SK-N-SH (cell line): ENCODE measurements around the gene SLC2A2. TPM values are rescaled to one million over a fixed set of nuclear protein-coding genes. Genes with fewer than 3 reads are reported as not detected.
A peak's percentile ranks its signal among the peaks of the same experiment; 100 is the strongest.

Experiments
- CTCF ChIA-PET: fragments of 300-600, 350-600 bp; formaldehyde crosslinking; extraction: SDS; loops from one replicate; lab custom pipeline; 2021; lab: Yijun Ruan, JAX
- POLR2A ChIA-PET: fragments of 350-600 bp; sonication (Branson Sonifier 250); formaldehyde crosslinking; extraction: SDS; loops from one replicate; lab custom pipeline; 2020; ENCODE audit warnings: antibody characterized with exemption, inconsistent platforms; lab: Yijun Ruan, JAX
- DNase-seq: peaks from one replicate; pipeline ENCODE4 v3.0.0; 2012
- H2AFZ ChIP-seq: fragments of 200-600 bp; sonication (generic); 2 replicates; pipeline ENCODE4 v1.8.1; 2016; ENCODE audit warnings: antibody characterized with exemption, mild to moderate bottlenecking, low read depth
- H3F3A ChIP-seq: fragments of 200-600 bp; sonication (generic); replicated peaks from 2 replicates; pipeline ENCODE3; 2016; ENCODE audit warnings: antibody characterized with exemption, mild to moderate bottlenecking; ENCODE audit not compliant: insufficient read depth
- H3K27ac ChIP-seq, 2 experiments: fragments of 200-500 bp in 1 of 2; fragments of 200-600 bp in 1 of 2; sonication (Bioruptor generic) in 1 of 2; sonication (generic), shearing (Covaris generic) in 1 of 2; 2 replicates each; pipeline versions ENCODE4 v1.5.1 to v1.6.1; 2014 to 2016; ENCODE audit warnings: low read depth in 2 of 2, inconsistent platforms in 1 of 2, low read length in 1 of 2, mild to moderate bottlenecking in 1 of 2, mixed read lengths in 1 of 2
- H3K27me3 ChIP-seq: fragments of 200-600 bp; sonication (generic), shearing (Covaris generic); 2 replicates; pipeline ENCODE4 v1.6.1; 2016; ENCODE audit warnings: mixed run types; ENCODE audit not compliant: insufficient read depth
- H3K36me3 ChIP-seq, 2 experiments: fragments of 200-500 bp in 1 of 2; fragments of 200-600 bp in 1 of 2; sonication (Bioruptor generic) in 1 of 2; sonication (generic) in 1 of 2; replicated peaks in 1 of 2; 2 replicates each; pipeline versions ENCODE3 to v1.5.1; 2014 to 2016; ENCODE audit warnings: low read length in 1 of 2, mild to moderate bottlenecking in 1 of 2; ENCODE audit not compliant: insufficient read depth in 2 of 2, control insufficient read depth in 1 of 2
- H3K4me1 ChIP-seq, 2 experiments: fragments of 200-500 bp in 1 of 2; fragments of 200-600 bp in 1 of 2; sonication (Bioruptor generic) in 1 of 2; sonication (generic), shearing (Covaris generic) in 1 of 2; 2 replicates each; pipeline versions ENCODE4 v1.5.1 to v1.6.1; 2014 to 2016; ENCODE audit warnings: low read depth in 1 of 2, low read length in 1 of 2, mixed run types in 1 of 2; ENCODE audit not compliant: insufficient read depth in 2 of 2, control insufficient read depth in 1 of 2
- H3K4me2 ChIP-seq: fragments of 200-600 bp; sonication (generic), shearing (Covaris generic); 2 replicates; pipeline ENCODE4 v1.6.1; 2017; ENCODE audit warnings: mixed run types
- H3K4me3 ChIP-seq, 2 experiments: fragments of 200-500 bp in 1 of 2; fragments of 200-600 bp in 1 of 2; sonication (Bioruptor generic) in 1 of 2; sonication (generic), shearing (Covaris generic) in 1 of 2; 2 replicates each; pipeline versions ENCODE4 v1.5.1 to v1.8.1; 2014 to 2016; ENCODE audit warnings: low read depth in 2 of 2, inconsistent platforms in 1 of 2, low read length in 1 of 2, mild to moderate bottlenecking in 1 of 2, mixed read lengths in 1 of 2, moderate library complexity in 1 of 2
- H3K79me2 ChIP-seq: fragments of 200-600 bp; sonication (generic); 2 replicates; pipeline ENCODE4 v1.8.1; 2017; ENCODE audit warnings: mild to moderate bottlenecking; ENCODE audit not compliant: insufficient read depth
- H3K9ac ChIP-seq: fragments of 200-600 bp; sonication (generic); 2 replicates; pipeline ENCODE4 v1.6.1; 2017; ENCODE audit warnings: mixed run types
- H3K9me2 ChIP-seq: fragments of 200-600 bp; sonication (generic); 2 replicates; pipeline ENCODE4 v1.6.1; 2017; ENCODE audit warnings: mixed run types
- H3K9me3 ChIP-seq: fragments of 200-600 bp; sonication (generic); 2 replicates; pipeline ENCODE4 v1.6.1; 2017; ENCODE audit warnings: mixed run types, mild to moderate bottlenecking, moderate library complexity
- H4K20me1 ChIP-seq: fragments of 200-600 bp; sonication (generic); 2 replicates; pipeline ENCODE4 v1.6.1; 2017; ENCODE audit warnings: mild to moderate bottlenecking, mixed run types; ENCODE audit not compliant: insufficient read depth
- CHD2 ChIP-seq: fragments of 150-350 bp; IDR thresholded peaks from 2 replicates; pipeline ENCODE4 v1.6.1; 2018; ENCODE audit warnings: low read length; ENCODE audit not compliant: partially characterized antibody
- EP300 ChIP-seq, 2 experiments: IDR thresholded peaks; 2 replicates each; pipeline versions ENCODE4 v1.4.0 to v1.6.1; 2012; ENCODE audit warnings: borderline replicate concordance in 1 of 2, low read depth in 1 of 2, low read length in 1 of 2
- EZH2phosphoT487 ChIP-seq: fragments of 200-600 bp; sonication (generic); IDR thresholded peaks from 2 replicates; pipeline ENCODE4 v1.6.1; 2017; ENCODE audit warnings: low read depth, mixed run types, mild to moderate bottlenecking, antibody characterized with exemption, moderate library complexity, borderline replicate concordance
- FOXM1 ChIP-seq: IDR thresholded peaks from 2 replicates; pipeline ENCODE4 v1.4.0; 2012; ENCODE audit warnings: low read depth, mild to moderate bottlenecking
- GATA2 ChIP-seq: sonication (generic); formaldehyde crosslinking; IDR thresholded peaks from 2 replicates; pipeline ENCODE4 v1.5.0; 2020; ENCODE audit warnings: mild to moderate bottlenecking, missing genetic modification reagents
- JUND ChIP-seq: IDR thresholded peaks from 2 replicates; pipeline ENCODE4 v1.4.0; 2012
- NFIC ChIP-seq: IDR thresholded peaks from 2 replicates; pipeline ENCODE4 v1.4.0; 2012; ENCODE audit warnings: borderline replicate concordance
- POLR2AphosphoS5 ChIP-seq: IDR thresholded peaks from 2 replicates; pipeline ENCODE4 v1.6.1; 2012; ENCODE audit warnings: low read depth, low read length
- RXRA ChIP-seq: IDR thresholded peaks from 2 replicates; pipeline ENCODE4 v1.4.0; 2012; ENCODE audit warnings: low read depth, mild to moderate bottlenecking, borderline replicate concordance
- SIN3A ChIP-seq: IDR thresholded peaks from 2 replicates; pipeline ENCODE4 v1.6.1; 2012; ENCODE audit warnings: low read depth, mild to moderate bottlenecking, low read length, moderate library complexity, borderline replicate concordance
- TCF12 ChIP-seq: IDR thresholded peaks from 2 replicates; pipeline ENCODE4 v1.4.0; 2012
- TEAD4 ChIP-seq: IDR thresholded peaks from 2 replicates; pipeline ENCODE4 v1.4.0; 2012; ENCODE audit warnings: mild to moderate bottlenecking, borderline replicate concordance; ENCODE audit not compliant: insufficient read depth
- WGBS: methylation state at CpG from one replicate; pipeline ENCODE4 v1.1.6; 2017; ENCODE audit warnings: low lambda C conversion rate; 5-methylcytosine and 5-hydroxymethylcytosine counted together
- polyA plus RNA-seq, 3 experiments: library from polyadenylated mRNA; depleted of rRNA; stranded (reverse); fragments of >200 nt; gene quantifications; 2 replicates each; pipeline ENCODE4 v1.2.3, GENCODE V29; 2012
- TF ChIP-seq, protein P1 (sequence below): IDR thresholded peaks from 2 replicates; pipeline ENCODE4 v1.6.1; 2012; ENCODE audit warnings: mild to moderate bottlenecking, low read depth, low read length, moderate library complexity
- TF ChIP-seq, protein P2 (sequence below): fragments of 200-600 bp; sonication (generic); IDR thresholded peaks from 2 replicates; pipeline ENCODE4 v1.6.1; 2017; ENCODE audit warnings: antibody characterized with exemption, mild to moderate bottlenecking, moderate library complexity

SLC2A2 gene
- polyA plus RNA-seq, 1 of the 3 experiments (the other 2 are of a cell fraction): 0.59 TPM

DNA sequence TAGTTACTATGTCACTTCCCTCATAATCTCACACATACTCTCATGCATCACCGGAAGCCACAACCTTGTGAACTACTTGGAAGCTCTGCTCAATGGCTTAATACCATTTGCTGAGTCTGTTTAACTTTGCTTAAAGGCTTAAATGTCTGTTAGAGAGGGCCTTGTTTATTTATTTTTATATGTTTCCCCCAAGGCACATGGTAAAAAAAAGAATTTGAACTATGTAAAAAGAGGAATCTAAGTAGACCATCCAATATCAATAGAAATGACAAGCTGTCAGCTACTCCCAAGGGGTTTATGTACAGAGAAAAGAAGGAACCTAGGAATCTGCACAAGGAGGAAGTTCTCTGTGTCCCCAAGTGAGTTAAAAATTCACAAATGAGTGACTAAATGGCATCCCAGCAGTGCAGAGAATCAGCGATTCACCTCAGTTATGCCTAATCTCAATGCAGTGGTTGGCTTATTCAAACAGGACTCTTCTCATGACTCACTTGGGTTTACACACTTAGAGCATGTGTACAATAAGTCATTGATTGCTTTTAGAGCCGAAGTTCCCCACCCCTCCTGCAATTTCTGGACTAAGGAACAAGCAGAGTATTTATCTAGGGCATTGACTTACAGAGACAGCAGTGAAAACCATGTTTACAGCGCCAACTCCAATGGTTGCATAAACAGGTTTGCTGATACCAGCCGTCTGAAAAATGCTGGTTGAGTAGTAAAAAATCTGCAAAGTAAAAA lies 24.4 kb downstream of the SLC2A2 start:
- ChIA-PET CTCF (interaction anchor here (0.6 kb wide), 1 partner anchor 564 kb away, joined by 3 read pairs; no protein-coding TSS in a partner anchor), POLR2A (no interaction called here)
- H3K4me2 ChIP-seq: no peak overlapping the region
- H3K9me3 ChIP-seq: no peaks in the 10 kb centered on the region
- no peaks in the 10 kb centered on the region for H3K9me2 ChIP-seq
- H3K27me3 ChIP-seq: no peaks in the 10 kb centered on the region
- no peak overlapping the region; a peak in 1 of 4 replicates for H3K27ac ChIP-seq
- TF ChIP-seq CHD2 (no peak), TEAD4 (no peak)
- H3K36me3 ChIP-seq: no peaks in the 10 kb centered on the region
- H3F3A ChIP-seq: peaks cover 54% of the 10 kb centered on the region
- no peaks in the 10 kb centered on the region for H4K20me1 ChIP-seq
- WGBS: 74% methylated on average over 5 of the region's 5 CpGs
- H3K4me1 ChIP-seq: peaks cover 5 to 58% of the 10 kb centered on the region in 2 experiments
- H3K9ac ChIP-seq: no peak overlapping the region
- H2AFZ ChIP-seq: peak overlapping the region; percentile 27; the same call in 1 of the 2 replicates
- DNase-seq: no peak
- no peak overlapping the region for H3K4me3 ChIP-seq
- no peaks in the 10 kb centered on the region for H3K79me2 ChIP-seq

DNA sequence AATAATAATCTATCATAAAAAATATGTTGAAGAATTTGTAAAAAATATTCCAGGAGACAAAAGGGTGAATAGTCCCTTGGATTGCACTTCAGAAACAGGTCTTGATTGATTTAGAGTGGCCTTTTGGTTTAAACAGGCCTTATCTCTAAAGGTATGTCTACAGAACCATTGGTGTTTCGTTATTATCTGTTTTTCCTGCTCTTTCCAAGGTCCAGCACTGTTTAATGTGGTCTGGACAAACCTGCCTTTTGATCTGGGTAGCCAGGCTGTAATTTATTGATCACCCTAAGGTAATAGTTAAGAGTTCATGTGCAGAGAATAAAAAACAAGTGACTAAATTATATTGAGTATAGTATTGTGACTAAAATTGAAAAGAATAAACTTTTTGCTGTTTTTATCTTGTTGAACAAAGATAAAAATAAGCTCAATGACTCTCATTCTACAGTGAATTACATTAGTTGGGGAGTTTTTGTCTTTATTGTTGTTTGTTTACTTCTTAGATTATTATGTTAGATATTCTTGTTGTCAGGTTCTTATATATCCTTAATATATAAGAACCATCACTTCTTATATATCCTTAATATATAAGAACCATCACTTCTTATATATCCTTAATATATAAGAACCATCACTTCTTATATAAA lies 25.1 kb downstream of the SLC2A2 start:
- Histone ChIP-seq H3K4me1 (peaks cover 5 to 61% of the 10 kb centered on the region in 2 experiments), H3K4me2 (no peak overlapping the region), H3K36me3 (no peaks in the 10 kb centered on the region), H3K9ac (no peak overlapping the region), H3K27me3 (no peaks in the 10 kb centered on the region), H3F3A (peaks cover 54% of the 10 kb centered on the region), H4K20me1 (no peaks in the 10 kb centered on the region), H3K9me3 (no peaks in the 10 kb centered on the region), H3K9me2 (no peaks in the 10 kb centered on the region), H3K4me3 (no peak overlapping the region), H2AFZ (peak overlapping the region; percentile 42), H3K79me2 (no peaks in the 10 kb centered on the region), H3K27ac (peak overlapping the region; percentile 81 to 90; a peak in 2 of 4 replicates)
- ChIA-PET POLR2A (no interaction called here), CTCF (interaction anchor here (0.6 kb wide), 1 partner anchor 565 kb away, joined by 3 read pairs; no protein-coding TSS in a partner anchor)
- TF ChIP-seq TCF12 (no peak), EP300 (IDR thresholded peaks at IDR 0.05; ENCODE audit: borderline replicate concordance in 1 of 2, low read depth in 1 of 2, low read length in 1 of 2) (no peak), JUND (no peak)
- 81% methylated on average over 1 of the region's 1 CpG for WGBS
- DNase-seq: no peak

DNA sequence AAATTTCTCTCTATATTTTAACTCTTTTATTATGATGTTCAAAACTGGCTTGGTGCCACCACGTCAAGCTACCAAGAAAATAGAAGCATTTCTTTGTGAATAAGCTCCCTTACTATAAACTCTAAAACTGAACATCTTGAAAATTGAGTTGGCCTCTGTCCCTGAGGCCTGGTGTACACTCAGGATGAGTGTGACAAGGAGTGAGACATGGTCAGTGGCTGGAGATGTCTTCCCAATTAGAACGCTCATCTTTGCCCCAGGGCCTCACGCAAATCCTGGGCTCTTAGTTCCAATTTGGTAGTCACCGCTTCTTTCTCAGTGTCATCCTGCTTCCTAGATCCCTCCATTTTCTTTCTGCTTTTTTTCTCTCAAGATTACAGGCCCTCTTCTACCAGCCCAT lies 26.2 kb downstream of the SLC2A2 start:
- Histone ChIP-seq H3K4me2 (peak overlapping the region; percentile 46; the same call in 1 of the 2 replicates), H3F3A (peaks cover 48% of the 10 kb centered on the region), H4K20me1 (no peaks in the 10 kb centered on the region), H3K27ac (peak overlapping the region; percentile 81 to 90), H3K4me3 (no peak overlapping the region), H2AFZ (peak overlapping the region; percentile 38), H3K27me3 (no peaks in the 10 kb centered on the region), H3K79me2 (no peaks in the 10 kb centered on the region)
- no peak for DNase-seq
- POLR2A ChIA-PET: no interaction called here
- TF ChIP-seq EZH2phosphoT487 (no peak), POLR2AphosphoS5 (no peak), NFIC (no peak), SIN3A (no peak), FOXM1 (no peak), GATA2 (no peak), RXRA (no peak)
- TF ChIP-seq, protein P1, sequence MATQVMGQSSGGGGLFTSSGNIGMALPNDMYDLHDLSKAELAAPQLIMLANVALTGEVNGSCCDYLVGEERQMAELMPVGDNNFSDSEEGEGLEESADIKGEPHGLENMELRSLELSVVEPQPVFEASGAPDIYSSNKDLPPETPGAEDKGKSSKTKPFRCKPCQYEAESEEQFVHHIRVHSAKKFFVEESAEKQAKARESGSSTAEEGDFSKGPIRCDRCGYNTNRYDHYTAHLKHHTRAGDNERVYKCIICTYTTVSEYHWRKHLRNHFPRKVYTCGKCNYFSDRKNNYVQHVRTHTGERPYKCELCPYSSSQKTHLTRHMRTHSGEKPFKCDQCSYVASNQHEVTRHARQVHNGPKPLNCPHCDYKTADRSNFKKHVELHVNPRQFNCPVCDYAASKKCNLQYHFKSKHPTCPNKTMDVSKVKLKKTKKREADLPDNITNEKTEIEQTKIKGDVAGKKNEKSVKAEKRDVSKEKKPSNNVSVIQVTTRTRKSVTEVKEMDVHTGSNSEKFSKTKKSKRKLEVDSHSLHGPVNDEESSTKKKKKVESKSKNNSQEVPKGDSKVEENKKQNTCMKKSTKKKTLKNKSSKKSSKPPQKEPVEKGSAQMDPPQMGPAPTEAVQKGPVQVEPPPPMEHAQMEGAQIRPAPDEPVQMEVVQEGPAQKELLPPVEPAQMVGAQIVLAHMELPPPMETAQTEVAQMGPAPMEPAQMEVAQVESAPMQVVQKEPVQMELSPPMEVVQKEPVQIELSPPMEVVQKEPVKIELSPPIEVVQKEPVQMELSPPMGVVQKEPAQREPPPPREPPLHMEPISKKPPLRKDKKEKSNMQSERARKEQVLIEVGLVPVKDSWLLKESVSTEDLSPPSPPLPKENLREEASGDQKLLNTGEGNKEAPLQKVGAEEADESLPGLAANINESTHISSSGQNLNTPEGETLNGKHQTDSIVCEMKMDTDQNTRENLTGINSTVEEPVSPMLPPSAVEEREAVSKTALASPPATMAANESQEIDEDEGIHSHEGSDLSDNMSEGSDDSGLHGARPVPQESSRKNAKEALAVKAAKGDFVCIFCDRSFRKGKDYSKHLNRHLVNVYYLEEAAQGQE: no peak
- TF ChIP-seq, protein P2, sequence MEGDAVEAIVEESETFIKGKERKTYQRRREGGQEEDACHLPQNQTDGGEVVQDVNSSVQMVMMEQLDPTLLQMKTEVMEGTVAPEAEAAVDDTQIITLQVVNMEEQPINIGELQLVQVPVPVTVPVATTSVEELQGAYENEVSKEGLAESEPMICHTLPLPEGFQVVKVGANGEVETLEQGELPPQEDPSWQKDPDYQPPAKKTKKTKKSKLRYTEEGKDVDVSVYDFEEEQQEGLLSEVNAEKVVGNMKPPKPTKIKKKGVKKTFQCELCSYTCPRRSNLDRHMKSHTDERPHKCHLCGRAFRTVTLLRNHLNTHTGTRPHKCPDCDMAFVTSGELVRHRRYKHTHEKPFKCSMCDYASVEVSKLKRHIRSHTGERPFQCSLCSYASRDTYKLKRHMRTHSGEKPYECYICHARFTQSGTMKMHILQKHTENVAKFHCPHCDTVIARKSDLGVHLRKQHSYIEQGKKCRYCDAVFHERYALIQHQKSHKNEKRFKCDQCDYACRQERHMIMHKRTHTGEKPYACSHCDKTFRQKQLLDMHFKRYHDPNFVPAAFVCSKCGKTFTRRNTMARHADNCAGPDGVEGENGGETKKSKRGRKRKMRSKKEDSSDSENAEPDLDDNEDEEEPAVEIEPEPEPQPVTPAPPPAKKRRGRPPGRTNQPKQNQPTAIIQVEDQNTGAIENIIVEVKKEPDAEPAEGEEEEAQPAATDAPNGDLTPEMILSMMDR: no peak
- TF ChIP-seq, all 33 proteins: peak for 0
- no peaks in the 10 kb centered on the region for H3K9me2 ChIP-seq
- no peaks in the 10 kb centered on the region for H3K9me3 ChIP-seq
- CTCF ChIA-PET: no interaction called here
- peak overlapping the region; percentile 2; the same call in 1 of the 2 replicates for H3K9ac ChIP-seq
- H3K36me3 ChIP-seq: no peaks in the 10 kb centered on the region
- WGBS: 42% methylated on average over 4 of the region's 4 CpGs
- H3K4me1 ChIP-seq: peaks cover 5 to 52% of the 10 kb centered on the region in 2 experiments
